Frontal cortex (tissue), 4 donors: ENCODE data around the gene DCTN2. TPM values are rescaled to one million over a fixed set of nuclear protein-coding genes. Genes with fewer than 3 reads are reported as not detected.
"Not testable (repeated sequence)": the region's sequence is repeated elsewhere in the genome, so short reads cannot be mapped to it uniquely, and the experiment has no call there.

Experiments
- DNase-seq, 2 donors: peaks; one replicate each; pipeline ENCODE4 v3.0.0; 2012; ENCODE audit warnings: low spot score in 2 of 2
- FAIRE-seq: peaks from 2 replicates; lab custom pipeline; 2012; peaks lifted over from hg19 to GRCh38; lab: Jason Lieb, UNC
- total RNA-seq: library from RNA; depleted of rRNA; stranded (reverse); fragments of >200 nt; gene quantifications from one replicate; pipeline ENCODE4 v1.2.3, GENCODE V29; 2014
- donor health status: control.
- donor health status: control.
- donor health status: control.

The DCTN2 gene
- total RNA-seq, 1 donor from 2014 or later: 136 TPM

DNA sequence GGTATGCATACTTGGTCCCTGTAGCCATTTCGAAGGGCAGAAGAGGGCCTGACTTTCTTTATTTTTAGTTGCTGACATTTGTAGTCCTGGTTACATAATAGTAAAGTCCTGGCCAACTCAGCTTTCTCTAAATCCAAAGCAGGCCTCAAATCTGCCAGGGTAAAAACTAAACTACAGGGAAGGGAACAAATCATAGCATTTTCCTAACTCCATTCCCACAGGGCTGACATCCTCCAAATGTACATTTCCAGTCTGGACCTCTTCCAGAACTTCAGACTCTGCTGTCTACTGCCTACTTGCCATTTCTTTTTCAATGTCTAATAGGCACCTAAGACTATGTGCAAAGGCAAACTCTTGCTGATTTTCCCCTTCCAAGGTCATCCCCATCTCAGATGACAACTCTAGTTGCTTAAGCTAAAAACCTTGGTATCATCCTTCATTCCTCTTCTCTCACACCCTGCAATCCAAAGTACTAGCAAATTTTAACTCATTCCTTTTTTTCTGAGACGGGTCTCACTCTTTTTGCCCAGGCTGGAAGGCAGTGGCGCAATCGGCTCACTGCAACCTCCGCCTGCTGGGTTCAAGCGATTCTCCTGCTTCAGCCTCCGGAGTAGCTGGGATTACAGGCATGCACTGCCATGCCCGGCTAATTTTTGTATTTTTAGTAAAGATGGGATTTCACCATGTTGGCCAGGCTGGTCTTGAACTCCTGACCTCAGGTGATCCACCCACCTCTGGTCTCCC, 28.6 kb downstream of the DCTN2 start:
- FAIRE-seq (no peak), DNase-seq (no peak)

DNA sequence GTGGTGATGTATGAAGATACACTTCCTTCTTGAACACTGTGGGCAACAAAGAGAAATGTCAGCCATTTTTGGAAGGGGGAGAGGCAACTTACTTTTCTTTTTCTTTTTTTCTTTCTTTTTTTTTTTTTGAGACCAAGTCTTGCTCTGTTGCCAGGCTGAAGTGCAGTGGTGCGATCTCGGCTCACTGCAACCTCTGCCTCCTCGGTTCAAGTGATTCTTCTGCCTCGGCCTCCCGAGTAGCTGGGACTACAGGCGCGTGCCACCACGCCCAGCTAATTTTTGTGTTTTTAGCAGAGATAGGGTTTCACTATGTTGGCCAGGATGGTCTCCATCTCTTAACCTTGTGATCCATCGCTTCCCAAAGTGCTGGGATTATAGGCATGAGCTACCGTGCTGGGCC, 29.3 kb downstream of the DCTN2 start:
- FAIRE-seq, DNase-seq: not testable (repeated sequence)

DNA sequence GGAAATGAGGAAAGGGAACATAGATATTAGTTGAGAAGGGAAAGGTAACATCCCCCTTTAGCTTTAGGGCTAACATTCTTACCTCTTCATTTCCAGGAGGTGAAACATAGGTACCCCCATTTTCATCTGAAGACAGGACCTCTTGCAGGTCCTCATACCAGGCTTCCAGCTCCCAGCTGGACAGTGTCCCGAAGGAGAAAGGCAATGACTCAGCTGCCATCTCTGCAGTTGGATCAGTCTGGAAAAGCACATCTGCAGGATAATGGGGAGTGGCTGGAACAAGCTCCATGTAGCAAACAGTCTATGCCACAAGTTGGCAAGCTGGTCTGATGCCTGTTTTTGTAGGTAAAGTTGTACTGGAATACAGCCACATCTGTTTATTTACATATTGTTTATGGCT, 29.8 kb downstream of the DCTN2 start:
- FAIRE-seq (no peak), DNase-seq (no peak)

DNA sequence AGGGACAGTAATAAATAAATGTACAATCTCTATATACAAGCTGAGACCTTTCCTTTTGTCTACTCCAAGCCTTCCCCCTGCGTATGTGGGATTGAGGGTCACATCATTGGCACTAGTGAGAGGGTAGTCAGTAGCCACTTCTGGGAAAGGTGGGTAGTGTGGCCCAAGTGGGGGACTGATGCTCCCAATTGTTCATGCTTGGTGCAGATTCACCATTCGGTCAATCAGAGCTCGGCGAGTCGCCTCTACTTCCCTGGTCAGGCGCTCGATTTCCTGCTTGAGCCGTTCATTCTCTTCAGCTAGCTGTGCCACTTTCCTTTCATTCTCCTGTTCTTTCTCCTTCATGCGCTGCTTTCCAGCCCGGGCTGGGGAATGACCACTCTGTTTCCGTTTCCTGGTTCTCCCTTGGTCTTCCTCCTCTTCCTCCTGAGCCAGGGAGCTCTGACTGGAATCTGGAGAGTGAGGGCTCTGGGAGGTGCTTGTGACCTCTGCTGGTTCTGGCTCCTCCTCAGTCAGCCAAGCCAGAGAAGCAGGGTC, 30.3 kb downstream of the DCTN2 start:
- no peak for FAIRE-seq
- no peak for DNase-seq

DNA sequence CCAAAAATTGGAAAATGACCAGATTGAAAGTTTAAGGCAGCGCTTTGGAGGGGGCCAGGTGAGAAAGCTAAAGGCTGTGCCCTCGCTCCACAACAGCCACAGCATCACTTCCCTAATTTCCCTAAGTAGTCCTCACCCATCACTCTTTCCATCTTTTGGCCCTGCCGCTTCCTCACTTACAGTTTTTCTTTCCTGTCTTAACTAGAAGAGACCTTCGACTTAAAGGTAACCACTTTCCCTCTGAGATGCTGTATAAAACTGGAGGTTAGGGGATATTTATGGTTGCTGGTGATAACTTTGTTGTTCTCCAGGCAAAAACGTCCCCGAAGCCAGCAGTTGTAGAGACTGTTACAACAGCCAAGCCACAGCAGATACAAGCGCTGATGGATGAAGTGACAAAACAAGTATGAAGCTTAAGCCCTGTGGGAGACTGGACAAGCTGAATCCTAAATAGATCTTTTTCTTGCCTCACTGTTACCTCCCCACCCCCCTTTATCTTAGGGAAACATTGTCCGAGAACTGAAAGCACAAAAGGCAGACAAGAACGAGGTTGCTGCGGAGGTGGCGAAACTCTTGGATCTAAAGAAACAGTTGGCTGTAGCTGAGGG, 31.0 kb downstream of the DCTN2 start:
- FAIRE-seq (no peak), DNase-seq (no peak)

DNA sequence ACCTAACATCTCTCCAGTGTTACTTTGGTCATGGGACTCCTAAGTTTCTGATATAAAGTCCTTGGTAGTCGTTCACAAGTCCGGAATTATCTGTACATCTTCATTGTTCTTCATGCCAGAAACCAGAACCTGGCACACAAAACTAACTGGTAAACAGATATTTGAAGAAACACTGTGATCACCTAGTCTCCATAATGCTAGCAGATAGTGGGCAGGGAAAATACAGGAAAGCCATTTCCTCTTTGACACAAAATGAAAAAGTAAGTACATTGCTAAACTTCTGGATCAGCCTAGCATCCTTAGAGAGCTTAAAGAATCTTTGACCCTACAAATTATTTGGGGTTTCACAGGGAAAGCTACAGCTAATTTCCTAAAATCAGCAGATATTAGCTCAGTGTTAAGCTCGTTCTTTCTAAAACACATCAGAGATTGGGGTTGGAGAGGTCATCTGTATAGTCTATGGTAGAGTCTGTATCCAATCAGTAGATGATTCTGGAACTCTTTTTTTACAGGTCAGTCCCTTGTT, 31.5 kb downstream of the DCTN2 start:
- no peak for DNase-seq

DNA sequence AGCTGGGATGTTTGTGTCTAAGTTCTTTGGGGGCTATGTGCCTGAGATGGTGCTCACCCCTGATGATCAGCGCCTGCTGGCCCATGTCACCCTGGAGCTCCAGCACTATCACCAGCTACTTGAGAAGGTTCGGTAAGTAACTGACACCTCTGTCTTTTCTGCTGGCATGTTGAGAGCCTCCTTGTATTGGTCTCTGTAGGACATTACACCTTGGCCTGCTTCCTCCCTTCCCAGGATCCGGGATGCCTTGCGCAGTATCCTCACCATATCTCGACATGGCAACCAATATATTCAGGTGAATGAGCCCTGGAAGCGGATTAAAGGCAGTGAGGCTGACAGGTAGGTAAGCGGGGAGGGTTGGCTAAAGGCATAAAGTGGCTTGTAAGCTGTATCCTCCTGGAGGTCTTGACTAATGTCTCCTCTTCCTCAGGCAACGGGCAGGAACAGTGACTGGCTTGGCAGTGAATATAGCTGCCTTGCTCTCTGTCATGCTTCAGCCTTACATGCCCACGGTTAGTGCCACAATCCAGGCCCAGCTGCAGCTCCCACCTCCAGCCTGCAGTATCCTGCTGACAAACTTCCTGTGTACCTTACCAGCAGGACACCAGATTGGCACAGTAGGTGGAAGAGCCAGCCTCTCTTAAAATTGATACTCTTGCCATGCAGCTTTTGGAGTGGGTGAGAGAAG, 32.1 kb downstream of the DCTN2 start:
- no peak for FAIRE-seq
- DNase-seq: no peak

More for the DNA sequence above, 31.5 kb downstream of the DCTN2 start:
- FAIRE-seq: no peak

DNA sequence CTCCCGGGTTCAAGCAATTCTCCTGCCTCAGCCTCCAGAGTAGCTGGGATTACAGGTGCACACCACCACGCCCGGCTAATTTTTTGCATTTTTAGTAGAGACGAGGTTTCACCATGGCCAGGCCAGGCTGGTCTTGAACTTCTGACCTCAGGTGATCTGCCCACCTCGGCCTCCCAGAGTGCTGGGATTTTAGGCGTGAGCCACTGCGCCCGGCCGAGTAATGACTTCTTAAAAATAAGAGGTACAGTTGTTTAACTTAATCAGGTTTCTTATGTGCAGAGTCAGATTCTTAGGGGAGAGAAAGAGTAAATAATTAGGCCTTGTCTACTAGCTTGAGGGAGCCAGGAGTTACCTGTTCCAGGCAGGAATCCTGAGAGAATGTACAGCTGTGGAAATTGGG, 32.7 kb downstream of the DCTN2 start:
- not testable (repeated sequence) for DNase-seq, FAIRE-seq

DNA sequence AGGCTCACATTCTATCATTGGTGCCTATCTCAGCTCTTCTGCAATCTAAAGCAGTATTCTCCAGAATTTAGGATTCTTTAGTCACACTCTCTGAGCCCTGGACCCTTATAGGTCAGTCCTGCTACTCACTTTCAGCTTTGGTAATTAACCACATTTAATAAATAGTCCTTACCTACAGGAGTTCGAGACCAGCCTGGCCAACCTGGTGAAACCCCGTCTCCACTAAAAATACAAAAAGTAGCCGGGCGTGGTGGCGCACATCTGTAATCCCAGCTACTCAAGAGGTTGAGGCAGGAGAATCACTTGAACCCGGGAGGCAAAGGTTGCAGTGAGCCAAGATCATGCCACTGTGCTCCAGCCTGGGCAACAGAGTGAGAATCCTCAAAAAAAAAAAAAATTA, 33.3 kb downstream of the DCTN2 start:
- not testable (repeated sequence) for FAIRE-seq, DNase-seq

DNA sequence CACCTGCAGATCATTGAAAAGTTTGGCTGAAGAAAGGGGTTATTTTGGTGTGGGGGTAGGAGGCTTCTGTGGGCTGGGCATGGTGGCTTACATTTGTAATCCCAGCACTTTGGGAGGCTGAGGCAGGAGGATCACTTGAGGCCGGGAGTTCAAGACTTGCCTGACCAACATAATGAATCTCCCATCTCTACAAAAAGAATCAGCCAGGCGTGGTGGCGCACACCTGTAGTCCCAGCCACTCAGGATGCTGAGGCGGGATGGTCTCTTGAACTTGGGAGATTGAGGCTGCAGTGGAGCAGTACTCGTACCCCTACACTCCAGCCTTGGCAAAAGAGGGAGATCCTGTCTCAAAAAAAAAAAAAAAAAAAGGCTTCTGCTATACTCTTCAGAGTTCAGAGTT, 33.7 kb downstream of the DCTN2 start:
- no peak for FAIRE-seq

DNA sequence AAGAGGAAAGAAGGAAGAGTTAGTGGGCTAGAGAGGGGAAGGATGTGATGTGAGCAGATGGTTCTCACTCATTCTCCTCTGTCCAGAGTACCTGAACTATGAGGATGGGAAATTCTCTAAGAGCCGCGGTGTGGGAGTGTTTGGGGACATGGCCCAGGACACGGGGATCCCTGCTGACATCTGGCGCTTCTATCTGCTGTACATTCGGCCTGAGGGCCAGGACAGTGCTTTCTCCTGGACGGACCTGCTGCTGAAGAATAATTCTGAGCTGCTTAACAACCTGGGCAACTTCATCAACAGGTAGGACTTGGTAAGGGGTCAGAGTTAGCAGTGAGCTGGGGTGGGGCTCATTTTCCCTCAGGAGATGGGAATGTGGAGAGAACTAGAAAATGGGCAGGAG, 34.3 kb downstream of the DCTN2 start:
- no peak for FAIRE-seq
- no peak for DNase-seq

More for the DNA sequence above, 33.7 kb downstream of the DCTN2 start:
- DNase-seq: no peak

DNA sequence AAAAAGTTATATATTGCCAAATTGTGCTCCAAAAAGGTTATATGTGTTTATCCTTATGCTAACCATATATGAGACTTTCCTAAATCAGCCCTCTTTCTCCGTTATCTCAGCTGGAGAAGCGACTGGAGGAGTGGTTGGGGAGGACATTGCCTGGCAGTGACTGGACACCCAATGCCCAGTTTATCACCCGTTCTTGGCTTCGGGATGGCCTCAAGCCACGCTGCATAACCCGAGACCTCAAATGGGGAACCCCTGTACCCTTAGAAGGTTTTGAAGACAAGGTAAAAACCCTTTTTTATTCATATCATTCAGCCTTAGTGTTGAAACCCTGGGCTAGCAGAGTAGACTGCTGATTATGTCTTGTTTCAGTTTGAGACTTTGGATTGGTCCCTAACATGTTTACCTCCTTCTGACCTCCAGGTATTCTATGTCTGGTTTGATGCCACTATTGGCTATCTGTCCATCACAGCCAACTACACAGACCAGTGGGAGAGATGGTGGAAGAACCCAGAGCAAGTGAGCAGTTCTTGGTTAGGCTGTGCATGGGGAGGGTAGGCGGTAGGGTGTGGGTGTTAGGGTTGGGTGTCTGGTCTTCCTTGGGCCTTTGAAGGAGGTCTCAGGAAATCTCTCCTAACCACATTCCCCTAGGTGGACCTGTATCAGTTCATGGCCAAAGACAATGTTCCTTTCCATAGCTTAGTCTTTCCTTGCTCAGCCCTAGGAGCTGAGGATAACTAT, 35.2 kb downstream of the DCTN2 start:
- DNase-seq (no peak), FAIRE-seq (no peak)

DNA sequence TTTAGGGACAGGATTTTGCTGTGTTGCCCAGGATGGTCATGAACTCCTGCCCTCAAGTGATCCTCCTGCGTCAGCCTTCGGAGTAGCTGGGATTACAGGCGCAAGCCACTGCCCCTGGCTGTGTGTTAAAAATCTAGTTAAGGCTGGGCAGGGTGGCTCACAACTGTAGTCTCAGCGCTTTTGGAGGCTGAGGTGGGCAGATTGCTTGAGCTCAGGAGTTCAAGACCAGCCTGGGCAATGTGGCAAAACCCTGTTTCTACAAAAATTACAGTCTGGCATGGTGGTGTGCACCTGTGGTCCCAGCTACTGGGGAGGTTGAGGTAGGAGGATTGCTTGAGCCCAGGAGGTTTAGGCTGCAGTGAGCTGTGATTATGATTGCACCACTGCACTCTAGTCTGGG, 35.8 kb downstream of the DCTN2 start:
- no peak for FAIRE-seq
- DNase-seq: no peak

DNA sequence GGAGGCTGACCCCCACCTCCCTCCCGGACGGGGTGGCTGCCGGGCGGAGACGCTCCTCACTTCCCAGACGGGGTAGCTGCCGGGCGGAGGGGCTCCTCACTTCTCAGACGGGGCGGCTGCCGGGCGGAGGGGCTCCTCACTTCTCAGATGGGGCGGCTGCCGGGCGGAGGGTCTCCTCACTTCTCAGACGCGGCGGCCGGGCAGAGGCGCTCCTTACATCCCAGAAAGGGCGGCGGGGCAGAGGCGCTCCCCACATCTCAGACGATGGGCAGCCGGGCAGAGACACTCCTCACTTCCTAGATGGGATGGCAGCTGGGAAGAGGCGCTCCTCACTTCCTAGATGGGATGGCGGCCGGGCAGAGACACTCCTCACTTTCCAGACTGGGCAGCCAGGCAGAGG, 39.2 kb downstream of the DCTN2 start:
- DNase-seq, FAIRE-seq: not testable (repeated sequence)

DNA sequence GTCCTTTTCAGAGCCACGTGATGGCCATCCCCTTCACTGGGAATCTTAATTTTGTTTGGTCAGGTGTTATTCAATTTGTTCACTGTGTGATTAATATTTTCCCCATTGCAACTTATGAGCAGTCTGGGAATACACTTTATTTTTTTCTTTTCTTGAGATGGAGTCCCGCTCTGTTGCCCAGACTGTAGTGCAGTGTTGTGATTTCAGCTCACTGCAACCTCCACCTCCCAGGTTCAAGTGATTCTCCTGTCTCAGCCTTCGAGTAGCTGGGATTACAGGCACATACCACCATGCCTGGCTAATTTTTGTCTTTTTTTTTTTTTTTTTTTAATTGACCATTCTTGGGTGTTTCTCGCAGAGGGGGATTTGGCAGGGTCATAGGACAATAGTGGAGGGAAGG, 40.5 kb downstream of the DCTN2 start:
- FAIRE-seq, DNase-seq: not testable (repeated sequence)

DNA sequence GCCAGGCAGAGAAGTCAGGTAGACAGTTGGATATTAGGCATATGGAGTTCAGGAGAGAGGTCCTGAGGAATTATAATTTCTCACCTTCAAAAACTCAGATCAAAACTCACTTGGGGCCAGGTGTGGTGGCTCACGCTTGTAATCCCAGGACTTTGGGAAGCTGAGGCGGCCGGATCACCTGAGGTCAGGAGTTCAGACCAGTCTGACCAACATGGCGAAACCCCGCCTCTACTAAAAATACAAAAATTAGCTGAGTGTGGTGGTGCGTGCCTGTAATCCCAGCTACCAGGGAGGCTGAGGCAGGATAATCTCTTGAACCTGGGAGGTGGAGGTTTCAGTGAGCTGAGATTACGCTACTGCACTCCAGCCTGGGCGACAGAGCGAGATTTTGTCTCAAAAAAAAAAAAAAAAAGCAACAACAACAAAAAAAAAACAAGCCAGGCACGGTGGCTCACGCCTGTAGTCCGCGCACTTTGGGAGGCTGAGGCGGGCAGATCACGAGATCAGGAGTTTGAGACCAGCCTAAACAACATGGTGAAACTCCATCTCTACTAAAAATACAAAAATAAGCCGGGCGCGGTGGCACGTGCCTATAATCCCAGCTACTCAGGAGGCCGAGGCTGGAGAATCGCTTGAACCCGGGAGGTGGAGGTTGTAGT, 44.6 kb downstream of the DCTN2 start:
- not testable (repeated sequence) for DNase-seq, FAIRE-seq

DNA sequence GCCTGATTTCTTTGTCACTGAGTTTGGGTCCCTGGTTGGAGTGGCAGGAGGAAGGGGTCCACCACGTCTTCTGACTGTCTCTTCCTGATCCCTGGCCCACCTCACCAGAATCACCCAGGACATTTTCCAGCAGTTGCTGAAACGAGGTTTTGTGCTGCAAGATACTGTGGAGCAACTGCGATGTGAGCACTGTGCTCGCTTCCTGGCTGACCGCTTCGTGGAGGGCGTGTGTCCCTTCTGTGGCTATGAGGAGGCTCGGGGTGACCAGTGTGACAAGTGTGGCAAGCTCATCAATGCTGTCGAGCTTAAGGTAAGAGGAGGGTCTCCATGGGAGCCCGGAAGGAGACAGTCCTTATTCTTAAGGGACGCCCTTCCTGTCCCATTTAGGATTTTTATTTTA, 46.8 kb downstream of the DCTN2 start:
- no peak for FAIRE-seq
- no peak for DNase-seq

DNA sequence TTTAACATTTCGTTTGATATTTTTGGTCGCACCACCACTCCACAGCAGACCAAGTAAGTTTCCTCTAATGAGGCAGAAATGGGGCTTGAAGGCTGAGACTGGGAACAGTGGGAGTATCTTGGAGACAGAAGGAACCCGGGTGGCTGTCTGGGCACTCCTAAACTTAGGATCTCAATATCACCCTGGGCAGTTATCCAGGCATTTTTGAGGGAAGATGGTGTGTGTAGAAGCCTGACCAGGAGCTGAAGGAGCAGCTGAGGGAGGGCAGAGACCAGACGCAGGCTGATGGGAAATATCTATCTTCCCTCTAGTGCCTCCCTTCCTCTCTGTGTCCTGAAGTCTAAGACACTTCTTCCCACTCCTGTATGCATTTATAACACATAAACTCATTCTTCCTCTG, 48.4 kb downstream of the DCTN2 start:
- DNase-seq (no peak), FAIRE-seq (no peak)

DNA sequence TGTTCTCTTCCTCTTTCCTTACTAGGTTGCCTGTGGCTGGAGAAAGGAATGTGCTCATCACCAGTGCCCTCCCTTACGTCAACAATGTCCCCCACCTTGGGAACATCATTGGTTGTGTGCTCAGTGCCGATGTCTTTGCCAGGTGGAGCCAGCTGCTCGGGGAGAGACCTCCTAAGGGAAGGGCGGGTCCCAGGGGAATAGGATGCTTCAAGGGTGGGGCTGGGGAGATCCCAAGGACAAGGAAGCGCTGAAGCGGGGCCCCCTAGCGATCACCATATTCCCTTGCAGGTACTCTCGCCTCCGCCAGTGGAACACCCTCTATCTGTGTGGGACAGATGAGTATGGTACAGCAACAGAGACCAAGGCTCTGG, 48.9 kb downstream of the DCTN2 start:
- no peak for DNase-seq

More for the DNA sequence above, 48.9 kb downstream of the DCTN2 start:
- no peak for FAIRE-seq
